ENCODE results near the gene SEL1L. TPM values are rescaled to one million over a fixed set of nuclear protein-coding genes. Genes with fewer than 3 reads are reported as not detected.
"Not testable (repeated sequence)": the region's sequence is repeated elsewhere in the genome, so short reads cannot be mapped to it uniquely, and the experiment has no call there.

Gene SEL1L
- total RNA-seq, 2 experiments from 2014 or later, result 39.0 to 57.4 TPM

DNA sequence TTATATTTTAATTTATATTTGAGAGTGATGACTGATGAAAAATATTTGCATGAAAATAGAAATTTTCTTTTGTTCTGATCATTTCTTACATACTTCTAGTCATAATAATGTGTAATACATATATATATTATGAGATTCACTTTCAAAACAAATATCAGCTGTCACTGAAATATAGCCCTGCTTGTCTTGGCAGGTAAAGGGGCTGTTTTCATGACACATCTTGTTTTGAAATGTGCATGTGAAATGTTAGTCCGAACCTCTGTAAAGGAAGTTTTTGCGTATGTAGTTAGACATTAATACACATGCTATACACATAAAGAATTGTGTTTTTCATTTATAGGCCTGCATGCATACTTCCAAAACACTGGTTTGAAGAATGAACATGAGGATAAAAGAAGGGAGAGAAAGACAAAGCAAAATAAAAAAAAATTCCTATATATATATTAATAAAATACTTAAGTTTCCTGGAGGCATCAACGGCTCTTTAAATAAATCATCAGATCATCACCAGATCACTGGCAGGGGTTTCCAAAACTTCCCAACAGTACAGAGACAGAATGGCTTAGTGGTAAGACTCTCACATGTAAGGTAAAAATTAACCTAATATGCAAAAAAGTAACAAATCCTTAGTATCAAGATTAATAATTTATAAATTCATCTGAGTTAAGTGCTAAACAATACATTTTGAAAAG is 60.1 kb downstream of the SEL1L start:
- Mint-ChIP-seq H3K4me3 (peak overlapping the region; percentile 36), H3K36me3 (ENCODE audit: low read depth) (peaks cover 40% of the 10 kb centered on the region), H3K4me1 (peaks cover 59% of the 10 kb centered on the region), H3K27ac (peak overlapping the region; percentile 87), H3K9me3 (ENCODE audit: low read depth) (no peaks in the 10 kb centered on the region), H3K27me3 (no peaks in the 10 kb centered on the region)
- no peak for ATAC-seq
- no peak for DNase-seq
- CTCF ChIA-PET, result interaction anchor here (1.5 kb wide), 1 partner anchor 9 kb away, joined by 7 read pairs; no protein-coding TSS in a partner anchor
- POLR2A ChIA-PET, result no interaction called here
- intact Hi-C loops (cut with DNase I, micrococcal nuclease), result loop anchor here (2.0 to 10.0 kb wide), 5 partner anchors 44 to 531 kb away; partner anchors contain the start of genes CEP128 (in 2 of the 2) and SEL1L (in 1 of the 2)

GRCh38 chr14:81472096-81472800 is 61.4 kb downstream of the SEL1L start:
- ChIA-PET CTCF (interaction anchor here (1.0 to 1.5 kb wide), 3 partner anchors 8 to 15 kb away, joined by 3 to 7 read pairs (median 3); no protein-coding TSS in a partner anchor), POLR2A (no interaction called here)
- Mint-ChIP-seq H3K4me3 (no peak overlapping the region), H3K27me3 (no peaks in the 10 kb centered on the region), H3K9me3 (ENCODE audit: low read depth) (no peaks in the 10 kb centered on the region), H3K4me1 (peaks cover 59% of the 10 kb centered on the region), H3K36me3 (ENCODE audit: low read depth) (peaks cover 30% of the 10 kb centered on the region), H3K27ac (no peak overlapping the region)
- ATAC-seq (no peak), DNase-seq (no peak)
- intact Hi-C loops (cut with DNase I, micrococcal nuclease), result loop anchor here (5.0 to 10.0 kb wide), 4 partner anchors 45 to 530 kb away; partner anchors contain the start of gene CEP128 (in 2 of the 2)

DNA sequence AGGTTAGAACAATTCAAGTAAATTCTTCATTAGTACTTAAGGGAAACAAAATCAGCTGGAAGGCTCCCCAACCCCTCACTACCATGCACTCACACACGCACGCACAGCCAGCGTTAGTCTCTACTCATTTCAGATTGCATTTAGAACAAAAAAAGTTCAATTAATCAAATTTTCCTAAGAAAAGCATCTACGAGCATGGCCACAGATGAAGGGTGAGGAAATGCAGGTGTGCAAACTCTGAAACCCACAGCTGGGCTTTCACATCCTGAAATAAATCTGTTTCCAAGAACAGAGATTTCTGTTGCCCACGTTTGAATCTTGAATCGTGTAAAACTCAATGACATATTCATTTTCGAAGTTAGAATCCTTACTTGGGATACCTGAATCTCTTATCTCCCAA is 62.6 kb downstream of the SEL1L start:
- POLR2A ChIA-PET, result no interaction called here
- H3K36me3 Mint-ChIP-seq (ENCODE audit: low read depth), result peaks cover 21% of the 10 kb centered on the region
- peaks cover 58% of the 10 kb centered on the region for H3K4me1 Mint-ChIP-seq
- intact Hi-C loops (cut with DNase I, micrococcal nuclease), result loop anchor here (2.0 to 10.0 kb wide), 6 partner anchors 46 to 529 kb away; partner anchors contain the start of genes CEP128 (in 2 of the 2), GTF2A1 (in 2 of the 2) and STON2 (in 1 of the 2)
- H3K27ac Mint-ChIP-seq, result peak overlapping the region; percentile 65
- peak; percentile 67 for DNase-seq
- no peaks in the 10 kb centered on the region for H3K27me3 Mint-ChIP-seq
- no peaks in the 10 kb centered on the region for H3K9me3 Mint-ChIP-seq (ENCODE audit: low read depth)
- peak; percentile 61 for ATAC-seq
- CTCF ChIA-PET, result interaction anchor here (0.6 to 1.3 kb wide), 3 partner anchors 18 to 74 kb away, joined by 3 to 4 read pairs (median 3); no protein-coding TSS in a partner anchor
- H3K4me3 Mint-ChIP-seq, result no peak overlapping the region

- H3K9me3 Mint-ChIP-seq (ENCODE audit: low read depth); H3K4me3 Mint-ChIP-seq; POLR2A ChIA-PET; ATAC-seq; DNase-seq; H3K27me3 Mint-ChIP-seq: not testable (repeated sequence)
- intact Hi-C loops (cut with DNase I, micrococcal nuclease), result loop anchor here (2.0 to 10.0 kb wide), 6 partner anchors 47 to 528 kb away; partner anchors contain the start of genes CEP128 (in 2 of the 2), GTF2A1 (in 2 of the 2) and STON2 (in 1 of the 2)
- peaks cover 18% of the 10 kb centered on the region for H3K36me3 Mint-ChIP-seq (ENCODE audit: low read depth)
- peaks cover 55% of the 10 kb centered on the region for H3K4me1 Mint-ChIP-seq
- CTCF ChIA-PET, result interaction anchor here (0.6 to 1.3 kb wide), 3 partner anchors 18 to 73 kb away, joined by 3 to 4 read pairs (median 3); no protein-coding TSS in a partner anchor
- H3K27ac Mint-ChIP-seq, result peak overlapping the region; percentile 65
Measured at GRCh38 chr14:81470557-81470826, 63.2 kb downstream of the SEL1L start.

- peaks cover 29% of the 10 kb centered on the region for H3K4me1 Mint-ChIP-seq
- CTCF ChIA-PET, result interaction anchor here (0.8 to 0.9 kb wide), 2 partner anchors 70 to 197 kb away, joined by 3 read pairs; no protein-coding TSS in a partner anchor
- DNase-seq (no peak), ATAC-seq (no peak)
- H3K27me3 Mint-ChIP-seq, result no peaks in the 10 kb centered on the region
- H3K4me3 Mint-ChIP-seq, result no peak overlapping the region
- no peak overlapping the region for H3K27ac Mint-ChIP-seq
- H3K9me3 Mint-ChIP-seq (ENCODE audit: low read depth), result no peaks in the 10 kb centered on the region
- intact Hi-C loops (cut with DNase I, micrococcal nuclease), result no loop called here
- no peaks in the 10 kb centered on the region for H3K36me3 Mint-ChIP-seq (ENCODE audit: low read depth)
- POLR2A ChIA-PET, result no interaction called here
Measured at GRCh38 chr14:81466854-81467253, 66.8 kb downstream of the SEL1L start.

DNA sequence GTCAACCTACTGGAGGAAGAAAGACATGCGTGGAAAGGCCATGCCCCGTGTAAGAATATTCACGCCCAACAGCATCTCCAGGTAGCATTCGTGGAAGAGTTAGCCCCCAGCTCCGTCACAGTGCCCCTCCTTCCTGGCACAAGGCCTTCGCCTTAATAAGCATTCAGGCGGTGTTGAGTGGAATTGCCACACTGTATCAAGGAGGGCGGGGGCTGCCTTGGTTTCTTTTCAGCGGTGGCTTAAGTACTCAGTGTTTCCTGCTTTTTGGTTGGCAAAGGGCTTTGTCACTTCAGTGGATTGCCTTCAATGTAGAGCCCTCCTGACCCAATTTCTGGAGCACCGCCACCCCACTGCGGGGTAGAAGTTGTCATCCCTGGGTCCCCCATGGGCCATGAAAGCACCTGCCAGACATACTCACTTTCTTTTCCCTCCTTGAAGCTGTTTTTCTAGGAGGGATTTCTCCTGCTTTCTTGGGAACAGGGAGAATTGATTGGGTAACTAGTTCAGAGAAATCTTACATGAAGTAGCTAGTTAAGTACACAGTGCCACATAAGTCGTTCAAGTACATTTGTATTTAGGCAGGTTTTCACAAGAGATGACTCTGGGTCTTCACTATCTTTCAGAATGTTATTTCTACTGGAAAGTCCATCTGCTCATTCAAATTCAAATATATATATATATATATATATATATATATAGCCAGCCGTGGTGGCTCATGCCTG is 68.0 kb downstream of the SEL1L start:
- Mint-ChIP-seq H3K9me3 (ENCODE audit: low read depth) (no peaks in the 10 kb centered on the region), H3K36me3 (ENCODE audit: low read depth) (no peaks in the 10 kb centered on the region), H3K4me1 (peaks cover 18% of the 10 kb centered on the region), H3K27me3 (no peaks in the 10 kb centered on the region), H3K4me3 (peak overlapping the region; percentile 21), H3K27ac (peak overlapping the region; percentile 58)
- ATAC-seq (no peak), DNase-seq (no peak)
- intact Hi-C loops (cut with DNase I, micrococcal nuclease), result loop anchor here in 1 of 2 experiments (2.0 kb wide), 1 partner anchor 511 kb away; the partner anchor contains the start of gene TSHR
- ChIA-PET CTCF (interaction anchor here (0.7 to 3.2 kb wide), 11 partner anchors 11 to 475 kb away, joined by 3 to 30 read pairs (median 4); no protein-coding TSS in a partner anchor), POLR2A (no interaction called here)

DNA sequence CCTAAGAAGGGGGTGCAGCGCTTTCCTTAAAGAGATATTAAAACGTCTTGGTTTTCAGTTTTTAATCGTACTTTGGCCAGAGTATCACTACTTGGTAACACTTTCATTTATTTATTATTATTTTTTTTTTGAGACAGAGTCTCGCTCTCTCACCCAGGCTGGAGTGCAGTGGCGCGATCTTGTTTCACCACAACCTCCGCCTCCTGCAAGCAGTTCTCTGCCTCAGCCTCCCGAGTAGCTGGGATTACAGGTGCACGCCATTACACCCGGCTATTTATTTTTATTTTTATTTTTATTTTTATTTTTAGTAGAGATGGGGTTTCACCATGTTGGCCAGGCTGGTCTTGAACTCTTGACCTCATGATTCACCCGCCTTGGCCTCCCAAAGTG is 68.7 kb downstream of the SEL1L start:
- H3K36me3 Mint-ChIP-seq (ENCODE audit: low read depth); POLR2A ChIA-PET; H3K9me3 Mint-ChIP-seq (ENCODE audit: low read depth); DNase-seq; H3K27me3 Mint-ChIP-seq: not testable (repeated sequence)
- ATAC-seq, result peak; percentile 14
- CTCF ChIA-PET, result interaction anchor here (0.6 to 3.2 kb wide), 29 partner anchors 8 to 478 kb away, joined by 3 to 30 read pairs (median 3); partner anchors contain the start of gene GTF2A1
- peak overlapping the region; percentile 85 for H3K27ac Mint-ChIP-seq
- peak overlapping the region; percentile 70 for H3K4me3 Mint-ChIP-seq
- peaks cover 11% of the 10 kb centered on the region for H3K4me1 Mint-ChIP-seq
- intact Hi-C loops (cut with DNase I, micrococcal nuclease), result loop anchor here in 1 of 2 experiments (2.0 kb wide), 1 partner anchor 510 kb away; the partner anchor contains the start of gene TSHR

DNA sequence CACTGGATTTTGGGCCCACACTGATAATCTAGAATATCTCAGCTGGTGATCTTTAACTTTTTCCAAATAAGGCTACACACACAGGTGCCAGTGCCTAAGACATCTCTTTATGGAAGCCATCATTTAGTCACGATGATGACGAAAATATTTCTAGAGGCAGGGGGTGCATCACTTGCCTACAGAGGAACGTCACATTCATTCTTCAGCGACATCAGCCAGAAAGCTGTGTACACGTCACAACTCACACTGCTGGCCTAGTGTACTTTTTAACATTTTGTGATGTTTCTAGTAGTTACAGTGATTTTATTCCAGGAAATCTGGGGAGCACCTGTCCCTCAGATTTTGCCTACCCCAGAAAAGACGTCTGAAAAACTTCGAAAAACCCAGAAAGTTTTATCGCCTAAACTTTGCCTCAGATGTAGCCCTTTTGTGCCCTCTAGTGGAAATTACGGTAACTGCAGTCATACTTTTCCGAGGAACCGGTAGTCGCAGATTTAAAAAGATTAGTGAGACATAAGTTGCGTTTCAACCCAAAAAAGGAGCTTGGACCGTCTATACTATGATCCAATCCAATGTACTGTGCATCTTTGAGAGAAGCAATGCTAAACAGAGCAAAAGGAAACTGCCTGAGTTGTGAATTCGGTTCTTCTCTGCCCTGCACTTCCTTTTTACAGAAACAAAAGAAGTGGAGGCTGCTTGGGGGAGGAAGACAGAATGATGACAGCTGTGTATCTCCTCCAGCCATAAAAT is 69.2 kb downstream of the SEL1L start:
- peak; percentile 69 for DNase-seq
- intact Hi-C loops (cut with DNase I, micrococcal nuclease), result loop anchor here in 1 of 2 experiments (1.0 to 5.0 kb wide), 5 partner anchors 195 to 510 kb away; partner anchors contain the start of gene TSHR
- Mint-ChIP-seq H3K27me3 (no peaks in the 10 kb centered on the region), H3K9me3 (ENCODE audit: low read depth) (no peaks in the 10 kb centered on the region), H3K4me1 (peaks cover 7% of the 10 kb centered on the region), H3K27ac (peak overlapping the region; percentile 85), H3K36me3 (ENCODE audit: low read depth) (no peaks in the 10 kb centered on the region), H3K4me3 (peak overlapping the region; percentile 70)
- peak; percentile 66 for ATAC-seq
- CTCF ChIA-PET, result interaction anchor here (0.5 to 3.2 kb wide), 31 partner anchors 8 to 477 kb away, joined by 3 to 30 read pairs (median 3); partner anchors contain the start of gene GTF2A1
- POLR2A ChIA-PET, result no interaction called here

- intact Hi-C loops (cut with DNase I, micrococcal nuclease), result loop anchor here in 1 of 2 experiments (5.0 kb wide), 1 partner anchor 465 kb away; no protein-coding TSS in a partner anchor
- DNase-seq; H3K27ac Mint-ChIP-seq; CTCF ChIA-PET; POLR2A ChIA-PET; H3K9me3 Mint-ChIP-seq (ENCODE audit: low read depth); H3K36me3 Mint-ChIP-seq (ENCODE audit: low read depth); H3K4me1 Mint-ChIP-seq; H3K4me3 Mint-ChIP-seq; H3K27me3 Mint-ChIP-seq; ATAC-seq: not testable (repeated sequence)
Measured at GRCh38 chr14:81462356-81462755, 71.3 kb downstream of the SEL1L start.

DNA sequence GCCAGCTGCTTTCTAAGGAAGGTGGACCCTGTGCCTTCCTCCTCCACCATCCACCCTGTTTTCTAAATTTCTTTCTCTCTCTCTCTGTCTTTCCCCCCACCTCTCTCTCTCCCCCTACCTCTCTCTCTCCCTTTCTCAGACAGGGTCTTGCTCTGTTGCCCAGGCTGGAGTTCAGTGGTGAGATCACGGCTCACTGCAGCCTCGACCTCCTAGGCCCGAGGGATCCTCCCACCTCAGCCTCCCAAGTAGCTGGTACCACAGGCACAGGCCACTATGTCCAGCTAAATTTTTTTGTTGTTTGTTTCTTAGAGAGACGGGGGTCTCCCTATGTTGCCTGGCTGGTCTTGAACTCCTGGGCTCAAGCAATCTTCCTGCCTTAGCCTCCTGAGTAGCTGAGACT is 73.7 kb downstream of the SEL1L start:
- H3K27me3 Mint-ChIP-seq, result peaks cover 2% of the 10 kb centered on the region
- no peak overlapping the region for H3K27ac Mint-ChIP-seq
- H3K4me1 Mint-ChIP-seq, result peaks cover 9% of the 10 kb centered on the region
- H3K4me3 Mint-ChIP-seq, result no peak overlapping the region
- intact Hi-C loops (cut with DNase I, micrococcal nuclease), result loop anchor here in 1 of 2 experiments (5.0 kb wide), 1 partner anchor 463 kb away; no protein-coding TSS in a partner anchor
- DNase-seq (no peak), ATAC-seq (no peak)
- no peaks in the 10 kb centered on the region for H3K36me3 Mint-ChIP-seq (ENCODE audit: low read depth)
- H3K9me3 Mint-ChIP-seq (ENCODE audit: low read depth), result no peaks in the 10 kb centered on the region
- ChIA-PET CTCF (interaction anchor here (0.7 to 2.0 kb wide), 5 partner anchors 10 to 223 kb away, joined by 3 to 11 read pairs (median 4); no protein-coding TSS in a partner anchor), POLR2A (interaction anchor here (0.6 kb wide), 1 partner anchor 191 kb away, joined by 3 read pairs; no protein-coding TSS in a partner anchor)

Measured in activated CD4-positive, alpha-beta T cell treated with anti-CD3 and anti-CD28 coated beads for 36 hours (primary cell).